Cardiac muscle cell (in vitro differentiated cells and primary cell): Measurements from ENCODE around the gene VCL. TPM values are rescaled to one million over a fixed set of nuclear protein-coding genes. Genes with fewer than 3 reads are reported as not detected.
"Not testable (repeated sequence)": the region's sequence is repeated elsewhere in the genome, so short reads cannot be mapped to it uniquely, and the experiment has no call there.

ENCODE experiments used
- DNase-seq, 2 donors: peaks; one replicate each; pipeline versions ENCODE4 v3.0.0 to v3.0.0-alpha.2; 2010 to 2017; ENCODE audit warnings: low read depth in 1 of 2, low spot score in 1 of 2
- H3K27ac ChIP-seq: fragments of 200-600 bp; sonication (generic); 2 replicates; pipeline ENCODE4 v1.5.1; 2016
- H3K27me3 ChIP-seq: fragments of 200-600 bp; sonication (generic); 2 replicates; pipeline ENCODE4 v1.6.0; 2016; ENCODE audit warnings: control low read depth
- H3K36me3 ChIP-seq: fragments of 200-600 bp; sonication (generic); 2 replicates; pipeline ENCODE4 v1.5.1; 2016; ENCODE audit warnings: control low read depth
- H3K4me1 ChIP-seq: fragments of 200-600 bp; sonication (generic); 2 replicates; pipeline ENCODE4 v1.8.1; 2017; ENCODE audit warnings: low read depth, mild to moderate bottlenecking, mixed run types
- H3K4me3 ChIP-seq: fragments of 200-600 bp; sonication (generic); 2 replicates; pipeline ENCODE4 v1.5.1; 2016; ENCODE audit warnings: mild to moderate bottlenecking
- H3K9me3 ChIP-seq: fragments of 200-600 bp; sonication (generic); 2 replicates; pipeline ENCODE4 v1.5.1; 2017; ENCODE audit warnings: low read depth, mild to moderate bottlenecking, control low read depth
- CTCF ChIP-seq: IDR thresholded peaks from 2 replicates; pipeline ENCODE4 v1.5.1; 2012; ENCODE audit warnings: low read depth, mild to moderate bottlenecking, low read length
- polyA plus RNA-seq: library from polyadenylated mRNA; unstranded; fragments of >200 nt; fragmentation: Nextera tagmentation; extraction: Ambion mirVana; gene quantifications from 2 replicates; pipeline ENCODE4 v1.2.1, GENCODE V29; 2016
- total RNA-seq: library from RNA; depleted of rRNA; stranded (reverse); fragments of >200 nt; gene quantifications from 2 replicates; pipeline ENCODE4 v1.2.3, GENCODE V29; 2016

The VCL gene
- total and polyA plus RNA-seq, 2 experiments from 2014 or later = 118 to 167 TPM

- DNase-seq = no peak
- Histone ChIP-seq H3K4me1 (peaks cover 19% of the 10 kb centered on the region), H3K27ac (no peak overlapping the region), H3K9me3 (no peaks in the 10 kb centered on the region), H3K36me3 (no peaks in the 10 kb centered on the region), H3K27me3 (no peaks in the 10 kb centered on the region), H3K4me3 (no peak overlapping the region)
- TF ChIP-seq CTCF = peak; percentile 19
Observed at GRCh38 chr10:74026428-74027015, 28.6 kb downstream of the VCL start.

DNA sequence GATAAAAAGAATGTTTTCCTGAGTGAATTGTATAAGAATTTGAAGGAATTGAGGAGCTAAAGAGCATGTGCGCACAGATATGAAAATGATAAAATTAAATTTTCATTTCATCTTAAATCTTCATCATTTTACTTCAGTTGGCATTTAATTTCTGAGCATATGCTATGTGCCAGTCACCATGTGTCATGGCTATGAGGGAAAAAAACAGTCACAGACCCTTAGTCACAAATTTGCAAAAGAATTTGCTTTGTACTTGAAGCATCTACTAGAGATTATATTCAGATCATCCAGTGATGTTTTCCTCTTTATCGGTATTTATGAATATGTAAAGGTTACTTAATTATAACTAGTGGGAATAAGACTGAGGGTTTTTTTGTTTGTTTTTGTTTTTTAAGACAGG, 29.8 kb downstream of the VCL start:
- Histone ChIP-seq H3K27ac (no peak overlapping the region), H3K36me3 (no peaks in the 10 kb centered on the region), H3K9me3 (no peaks in the 10 kb centered on the region), H3K27me3 (no peaks in the 10 kb centered on the region), H3K4me3 (no peak overlapping the region), H3K4me1 (peaks cover 16% of the 10 kb centered on the region)
- DNase-seq = no peak
- TF ChIP-seq CTCF = no peak

DNA sequence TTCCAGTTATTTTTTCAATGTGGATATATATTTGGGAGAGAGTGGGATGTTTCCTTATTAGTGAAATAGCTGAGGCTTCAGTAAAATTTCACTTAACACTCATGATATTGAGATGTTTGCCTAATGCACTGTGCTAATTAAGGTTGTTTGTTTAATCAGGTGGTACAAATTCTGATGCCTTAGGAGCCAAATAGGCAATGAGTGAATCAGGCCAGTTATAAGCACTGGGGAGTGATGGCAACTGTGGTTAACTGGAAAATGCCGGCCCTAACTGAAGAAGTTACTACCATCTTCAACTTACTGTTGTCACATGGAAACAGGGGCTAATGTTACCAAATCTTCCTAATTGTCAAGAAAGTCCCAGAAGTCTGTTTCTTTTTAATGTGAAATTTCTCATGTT, 32.0 kb downstream of the VCL start:
- no peaks in the 10 kb centered on the region for H3K9me3 ChIP-seq
- H3K27me3 ChIP-seq = no peaks in the 10 kb centered on the region
- DNase-seq = no peak
- no peak overlapping the region for H3K4me3 ChIP-seq
- H3K27ac ChIP-seq = no peak overlapping the region
- no peaks in the 10 kb centered on the region for H3K36me3 ChIP-seq
- H3K4me1 ChIP-seq = peaks cover 21% of the 10 kb centered on the region
- TF ChIP-seq CTCF = no peak

DNA sequence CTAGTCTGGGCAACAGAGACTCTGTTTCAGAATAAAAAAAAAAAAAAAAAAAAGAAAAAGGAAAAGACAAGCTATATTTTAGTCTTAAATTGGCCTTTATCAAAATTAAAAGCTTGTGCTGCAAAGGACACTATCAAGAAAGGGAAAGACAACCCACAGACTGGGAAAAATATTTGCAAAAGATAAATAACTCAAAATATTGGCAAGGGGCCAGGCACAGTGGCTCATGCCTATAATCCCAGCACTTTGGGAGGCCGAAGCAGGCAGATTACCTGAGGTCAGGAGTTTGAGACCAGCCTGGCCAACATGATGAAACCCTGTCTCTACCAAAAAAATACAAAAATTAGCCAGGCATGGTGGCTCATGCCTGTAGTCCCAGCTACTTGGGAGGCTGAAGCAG, 34.3 kb downstream of the VCL start:
- H3K27me3 ChIP-seq, DNase-seq, H3K36me3 ChIP-seq, H3K27ac ChIP-seq, H3K9me3 ChIP-seq, H3K4me3 ChIP-seq: not testable (repeated sequence)
- H3K4me1 ChIP-seq = peaks cover 12% of the 10 kb centered on the region

DNA sequence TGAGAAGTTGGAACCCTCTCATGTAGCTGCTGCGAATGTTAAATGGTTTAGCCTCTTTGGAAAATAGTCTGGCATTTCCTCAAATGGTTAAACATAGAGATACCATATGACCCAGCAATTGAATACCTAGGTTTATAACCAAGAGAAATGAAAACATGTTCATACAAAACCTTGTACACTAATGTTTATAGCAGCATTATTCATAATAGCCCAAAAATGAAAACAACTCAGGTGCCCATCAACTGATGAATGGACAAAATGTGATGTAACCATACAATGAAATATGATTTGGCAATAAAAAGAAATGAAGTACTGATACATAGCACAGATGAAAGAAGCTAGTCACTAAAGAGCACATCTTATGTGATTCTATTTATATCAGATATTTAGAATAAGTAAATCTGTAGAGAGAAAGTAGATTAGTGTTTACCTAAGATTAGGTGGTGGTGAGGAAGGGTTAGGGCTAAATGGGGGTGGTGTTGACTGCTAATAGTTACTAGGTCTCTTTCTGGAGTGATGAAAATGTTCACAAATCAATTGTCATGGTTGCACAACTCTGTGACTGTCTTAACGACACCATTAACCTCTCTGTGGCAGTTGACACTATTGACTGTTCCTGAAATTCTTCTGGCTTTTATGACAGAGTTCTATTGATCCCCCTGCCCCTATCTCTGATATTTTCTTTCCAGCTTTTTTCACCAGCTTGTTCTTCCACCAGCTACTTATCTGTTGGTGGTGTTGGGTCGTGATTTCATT, 35.2 kb downstream of the VCL start:
- no peaks in the 10 kb centered on the region for H3K9me3 ChIP-seq
- no peak overlapping the region for H3K4me3 ChIP-seq
- DNase-seq = no peak
- H3K27ac ChIP-seq = peak overlapping the region; percentile 71
- no peak for TF ChIP-seq CTCF
- H3K36me3 ChIP-seq = peaks cover 6% of the 10 kb centered on the region
- peaks cover 12% of the 10 kb centered on the region for H3K4me1 ChIP-seq
- H3K27me3 ChIP-seq = no peaks in the 10 kb centered on the region

DNA sequence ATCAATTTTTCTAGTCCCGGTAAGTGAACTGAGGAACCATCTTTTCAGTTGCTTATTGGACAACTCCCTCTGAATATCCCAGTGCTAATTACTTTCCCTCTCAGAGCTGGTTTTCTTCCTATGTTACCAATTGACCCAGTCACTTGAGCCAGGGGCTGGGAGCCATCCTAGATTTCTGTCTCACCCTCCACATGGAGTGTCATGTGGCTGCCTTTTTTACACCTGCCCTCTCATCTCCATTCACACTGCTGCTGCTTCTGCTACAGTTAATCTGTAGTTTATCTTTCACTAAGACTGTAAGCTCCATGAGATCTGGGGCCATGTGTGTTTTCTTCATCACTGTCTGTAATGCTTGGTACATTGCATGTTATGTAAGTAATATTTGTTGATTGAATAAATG, 35.8 kb downstream of the VCL start:
- no peak for TF ChIP-seq CTCF
- Histone ChIP-seq H3K4me1 (peaks cover 12% of the 10 kb centered on the region), H3K27me3 (no peaks in the 10 kb centered on the region), H3K9me3 (no peaks in the 10 kb centered on the region), H3K36me3 (peaks cover 6% of the 10 kb centered on the region), H3K27ac (peak overlapping the region; percentile 71), H3K4me3 (no peak overlapping the region)
- DNase-seq = no peak
